ENCODE measurements around the gene UGT1A1. TPM values are rescaled to one million over a fixed set of nuclear protein-coding genes. Genes with fewer than 3 reads are reported as not detected.
"Not testable (repeated sequence)": the region's sequence is repeated elsewhere in the genome, so short reads cannot be mapped to it uniquely, and the experiment has no call there.

The UGT1A1 gene
- total RNA-seq, 2 donors from 2014 or later, result 1.2 to 1.9 TPM

DNA sequence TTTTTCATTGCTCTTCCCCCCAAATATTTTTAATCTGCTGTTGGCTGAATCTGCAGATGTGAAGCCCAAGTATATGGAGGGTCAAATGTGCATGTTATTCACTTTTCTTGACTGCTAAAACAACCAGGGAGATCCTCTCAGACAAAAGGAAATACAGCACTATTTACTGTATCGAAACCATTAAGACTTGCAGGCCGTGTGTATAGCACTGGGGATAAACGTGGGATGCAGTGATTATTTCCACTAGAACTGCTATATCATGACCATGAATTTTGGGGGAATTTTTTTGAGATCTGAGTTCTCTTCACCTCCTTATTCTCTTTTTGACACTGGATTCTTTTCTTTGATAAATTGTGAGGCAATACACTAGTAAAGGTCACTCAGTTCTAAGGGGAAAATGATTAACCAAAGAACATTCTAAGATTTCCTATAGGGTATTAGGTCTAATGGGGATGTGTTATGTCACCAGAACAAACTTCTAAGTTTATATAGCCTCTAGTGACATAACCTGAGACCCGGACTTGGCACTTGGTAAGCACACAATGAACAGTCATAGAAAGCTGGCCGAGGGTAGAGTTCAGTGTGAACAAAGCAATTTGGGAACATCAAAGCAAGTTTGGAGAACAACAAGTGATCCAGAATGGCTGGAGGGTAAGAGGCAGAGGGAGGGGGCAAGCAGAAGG, 14.9 kb upstream of the UGT1A1 start:
- H3K36me3 ChIP-seq, result no peaks in the 10 kb centered on the region
- no peak overlapping the region for H3K4me3 ChIP-seq
- no peaks in the 10 kb centered on the region for H3K4me1 ChIP-seq
- no peak overlapping the region for H3K27ac ChIP-seq
- no peak for DNase-seq
- TF ChIP-seq, protein P1, sequence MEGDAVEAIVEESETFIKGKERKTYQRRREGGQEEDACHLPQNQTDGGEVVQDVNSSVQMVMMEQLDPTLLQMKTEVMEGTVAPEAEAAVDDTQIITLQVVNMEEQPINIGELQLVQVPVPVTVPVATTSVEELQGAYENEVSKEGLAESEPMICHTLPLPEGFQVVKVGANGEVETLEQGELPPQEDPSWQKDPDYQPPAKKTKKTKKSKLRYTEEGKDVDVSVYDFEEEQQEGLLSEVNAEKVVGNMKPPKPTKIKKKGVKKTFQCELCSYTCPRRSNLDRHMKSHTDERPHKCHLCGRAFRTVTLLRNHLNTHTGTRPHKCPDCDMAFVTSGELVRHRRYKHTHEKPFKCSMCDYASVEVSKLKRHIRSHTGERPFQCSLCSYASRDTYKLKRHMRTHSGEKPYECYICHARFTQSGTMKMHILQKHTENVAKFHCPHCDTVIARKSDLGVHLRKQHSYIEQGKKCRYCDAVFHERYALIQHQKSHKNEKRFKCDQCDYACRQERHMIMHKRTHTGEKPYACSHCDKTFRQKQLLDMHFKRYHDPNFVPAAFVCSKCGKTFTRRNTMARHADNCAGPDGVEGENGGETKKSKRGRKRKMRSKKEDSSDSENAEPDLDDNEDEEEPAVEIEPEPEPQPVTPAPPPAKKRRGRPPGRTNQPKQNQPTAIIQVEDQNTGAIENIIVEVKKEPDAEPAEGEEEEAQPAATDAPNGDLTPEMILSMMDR (IDR thresholded peaks at IDR 0.05), result no peak
- no peaks in the 10 kb centered on the region for H3K27me3 ChIP-seq
- intact Hi-C loops (cut with DNase I), result no loop called here
- no peaks in the 10 kb centered on the region for H3K9me3 ChIP-seq
- H3K9ac ChIP-seq (ENCODE audit: low read depth in 2 of 2, low read length in 2 of 2), result no peak overlapping the region

GRCh38 chr2:233745838-233746237, 14.2 kb upstream of the UGT1A1 start:
- DNase-seq; H3K27me3 ChIP-seq; H3K4me3 ChIP-seq; H3K9me3 ChIP-seq; H3K4me1 ChIP-seq; intact Hi-C loops (cut with DNase I); H3K36me3 ChIP-seq; H3K27ac ChIP-seq; H3K9ac ChIP-seq (ENCODE audit: low read depth in 2 of 2, low read length in 2 of 2): not testable (repeated sequence)

GRCh38 chr2:233746475-233747282, 13.4 kb upstream of the UGT1A1 start:
- intact Hi-C loops (cut with DNase I), result no loop called here
- Histone ChIP-seq H3K9me3 (no peaks in the 10 kb centered on the region), H3K36me3 (no peaks in the 10 kb centered on the region), H3K27ac (no peak overlapping the region), H3K27me3 (no peaks in the 10 kb centered on the region), H3K9ac (ENCODE audit: low read depth in 2 of 2, low read length in 2 of 2) (no peak overlapping the region), H3K4me3 (no peak overlapping the region), H3K4me1 (no peaks in the 10 kb centered on the region)
- no peak for DNase-seq
- TF ChIP-seq, protein P1 (IDR thresholded peaks at IDR 0.05), result no peak

- no peaks in the 10 kb centered on the region for H3K27me3 ChIP-seq
- H3K4me1 ChIP-seq, result no peaks in the 10 kb centered on the region
- H3K9me3 ChIP-seq, result no peaks in the 10 kb centered on the region
- H3K9ac ChIP-seq (ENCODE audit: low read depth in 2 of 2, low read length in 2 of 2), result no peak overlapping the region
- no peak overlapping the region for H3K27ac ChIP-seq
- intact Hi-C loops (cut with DNase I), result no loop called here
- TF ChIP-seq, protein P1 (IDR thresholded peaks at IDR 0.05), result no peak
- no peaks in the 10 kb centered on the region for H3K36me3 ChIP-seq
- no peak overlapping the region for H3K4me3 ChIP-seq
- DNase-seq, result no peak
These were observed 12.9 kb upstream of the UGT1A1 start for GRCh38 chr2:233747283-233747544.

DNA sequence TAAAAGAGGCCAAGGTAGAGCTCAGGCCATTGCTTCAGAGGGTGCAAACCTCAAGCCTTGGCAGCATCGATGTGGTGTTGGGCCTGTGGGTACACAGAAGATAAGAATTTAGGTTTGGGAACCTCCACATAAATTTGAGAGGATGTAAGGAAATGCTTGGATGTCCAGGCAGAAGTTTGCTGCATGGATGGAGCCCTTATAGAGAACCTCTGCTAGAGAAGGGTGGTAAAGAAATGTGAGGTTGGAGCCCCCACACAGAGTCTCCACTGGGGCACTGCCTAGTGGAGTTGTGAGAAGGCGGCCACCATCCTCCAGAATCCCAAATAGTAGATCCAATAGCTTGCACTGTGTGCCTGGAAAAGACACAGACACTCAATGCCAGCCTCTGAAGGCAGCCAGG, 9.4 kb upstream of the UGT1A1 start:
- intact Hi-C loops (cut with DNase I); H3K4me3 ChIP-seq; H3K27ac ChIP-seq: not testable (repeated sequence)

DNA sequence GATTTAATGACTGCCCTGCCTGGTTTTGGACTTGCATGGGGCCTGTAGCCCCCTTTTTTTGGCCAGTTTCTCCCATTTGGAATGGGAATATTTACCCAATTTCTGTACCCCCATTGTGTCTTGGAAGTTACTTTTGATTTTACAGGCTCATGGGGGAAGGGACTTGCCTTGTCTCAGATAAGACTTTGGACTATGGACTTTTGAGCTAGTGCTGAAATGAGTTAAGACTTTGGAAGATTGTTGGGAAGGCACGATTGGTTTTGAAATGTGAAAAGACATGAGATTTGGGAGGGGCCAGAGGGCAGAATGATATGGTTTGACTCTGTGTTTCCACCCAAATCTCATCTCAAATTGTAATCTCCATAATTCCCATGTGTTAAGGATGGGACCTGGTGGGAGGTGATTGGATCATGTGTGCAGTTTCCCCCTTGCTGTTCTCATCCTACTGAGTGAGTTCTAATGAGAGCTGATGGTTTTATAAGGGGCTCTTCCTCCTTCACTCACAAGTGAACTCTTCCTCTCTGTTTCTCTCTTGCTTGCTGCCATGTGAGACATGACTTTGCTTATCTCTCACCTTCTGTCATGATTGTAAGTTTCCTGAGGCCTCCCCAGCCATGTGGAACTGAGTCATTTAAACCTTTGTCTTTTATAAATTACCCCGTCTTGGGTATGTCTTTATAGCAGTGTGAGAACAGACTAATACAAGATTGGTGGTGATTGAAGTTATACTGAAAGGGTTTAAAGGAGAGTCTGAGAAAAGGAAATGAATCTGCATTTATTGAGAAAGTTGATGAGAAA, 8.7 kb upstream of the UGT1A1 start:
- H3K4me3 ChIP-seq; DNase-seq; H3K9me3 ChIP-seq; intact Hi-C loops (cut with DNase I); H3K27me3 ChIP-seq; H3K4me1 ChIP-seq; H3K27ac ChIP-seq; H3K36me3 ChIP-seq; H3K9ac ChIP-seq (ENCODE audit: low read depth in 2 of 2, low read length in 2 of 2): not testable (repeated sequence)

More for the DNA sequence above, 9.4 kb upstream of the UGT1A1 start:
- H3K4me1 ChIP-seq; H3K9me3 ChIP-seq; H3K9ac ChIP-seq (ENCODE audit: low read depth in 2 of 2, low read length in 2 of 2); H3K36me3 ChIP-seq; H3K27me3 ChIP-seq; DNase-seq: not testable (repeated sequence)

All from colonic mucosa (tissue), 4 donors.